ENCODE measurements around the gene SPPL3.
A peak's percentile ranks its signal among the peaks of the same experiment; 100 is the strongest.
"Not testable (repeated sequence)": the region's sequence is repeated elsewhere in the genome, so short reads cannot be mapped to it uniquely, and the experiment has no call there.

Gene SPPL3, protein sequence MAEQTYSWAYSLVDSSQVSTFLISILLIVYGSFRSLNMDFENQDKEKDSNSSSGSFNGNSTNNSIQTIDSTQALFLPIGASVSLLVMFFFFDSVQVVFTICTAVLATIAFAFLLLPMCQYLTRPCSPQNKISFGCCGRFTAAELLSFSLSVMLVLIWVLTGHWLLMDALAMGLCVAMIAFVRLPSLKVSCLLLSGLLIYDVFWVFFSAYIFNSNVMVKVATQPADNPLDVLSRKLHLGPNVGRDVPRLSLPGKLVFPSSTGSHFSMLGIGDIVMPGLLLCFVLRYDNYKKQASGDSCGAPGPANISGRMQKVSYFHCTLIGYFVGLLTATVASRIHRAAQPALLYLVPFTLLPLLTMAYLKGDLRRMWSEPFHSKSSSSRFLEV

DNA sequence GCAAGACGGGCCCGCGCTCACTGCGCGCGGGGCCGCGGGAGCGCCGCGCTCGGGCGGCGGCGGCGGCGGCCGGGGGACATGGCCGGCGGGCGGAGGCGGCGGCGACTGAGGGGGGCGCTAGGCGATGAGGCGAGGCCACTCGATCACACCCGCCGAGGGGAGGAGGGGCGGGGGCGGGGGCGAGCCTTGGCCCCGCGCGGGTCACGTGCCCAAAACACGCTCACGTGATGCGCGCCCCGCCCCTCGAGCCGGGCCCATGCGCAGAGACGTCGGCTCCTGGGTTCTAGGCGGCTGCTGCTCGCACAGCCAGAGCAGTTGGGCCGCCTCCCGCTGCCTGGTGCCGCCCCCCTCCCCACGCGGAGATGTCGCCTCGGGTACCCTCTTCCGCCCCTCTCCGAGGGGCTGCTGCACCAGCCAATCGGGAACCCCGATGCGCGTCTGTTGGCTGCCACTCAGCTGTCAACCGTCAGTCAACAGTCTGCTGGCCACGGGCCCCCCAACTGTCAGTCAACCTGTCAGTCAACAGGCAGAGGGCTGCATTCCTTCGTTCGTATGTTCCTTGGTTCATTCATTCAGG is at the start of gene SPPL3:
Gene SPPL3, minus strand, starts transcription at position 162 of the 577 bp plus-strand sequence. CDS start 491 bp downstream, outside the sequence.
- DNase-seq (ENCODE audit: low spot score): peak; percentile 96

DNA sequence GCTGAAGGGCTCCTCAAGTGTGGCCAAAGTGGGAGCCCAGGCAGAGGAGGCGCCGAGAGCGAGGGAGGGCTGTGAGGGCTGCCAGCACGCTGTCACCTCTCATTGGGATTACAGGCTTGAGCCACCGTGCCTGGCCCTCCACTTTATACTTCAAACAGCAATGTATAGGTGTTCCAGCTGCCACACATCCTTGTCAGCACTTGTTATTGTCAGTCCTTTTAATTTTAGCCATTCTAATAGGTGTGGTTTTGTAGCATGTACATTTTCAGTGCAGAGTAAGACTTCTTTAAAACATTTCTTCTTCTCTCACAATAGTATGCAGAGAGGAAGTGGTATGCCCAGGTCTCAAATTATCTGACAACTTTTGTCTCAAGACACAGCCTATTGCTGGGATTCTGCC is 46.6 kb upstream of the SPPL3 start:
- no peak for DNase-seq (ENCODE audit: low spot score)

DNA sequence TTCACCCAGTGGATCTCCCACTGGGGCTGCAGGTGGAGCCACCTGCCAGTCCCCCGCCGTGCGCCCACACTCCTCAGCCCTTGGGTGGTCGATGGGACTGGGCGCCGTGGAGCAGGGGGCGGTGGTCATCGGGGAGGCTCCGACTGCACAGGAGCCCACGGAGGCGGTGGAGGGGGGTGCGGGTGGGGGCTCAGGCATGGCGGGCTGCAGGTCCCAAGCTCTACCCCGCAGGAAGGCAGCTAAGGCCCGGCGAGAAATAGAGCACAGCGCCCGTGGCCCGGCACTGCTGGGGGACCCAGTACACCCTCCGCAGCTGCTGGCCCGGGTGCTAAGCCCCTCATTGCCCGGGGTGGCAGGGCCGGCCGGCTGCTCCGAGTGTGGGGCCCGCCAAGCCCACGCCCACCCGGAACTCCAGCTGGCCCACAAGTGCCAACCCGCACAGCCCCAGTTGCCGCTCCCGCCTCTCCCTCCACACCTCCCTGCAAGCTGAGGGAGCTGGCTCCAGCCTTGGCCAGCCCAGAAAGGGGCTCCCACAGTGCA is 46.2 kb upstream of the SPPL3 start:
- DNase-seq (ENCODE audit: low spot score): not testable (repeated sequence)

DNA sequence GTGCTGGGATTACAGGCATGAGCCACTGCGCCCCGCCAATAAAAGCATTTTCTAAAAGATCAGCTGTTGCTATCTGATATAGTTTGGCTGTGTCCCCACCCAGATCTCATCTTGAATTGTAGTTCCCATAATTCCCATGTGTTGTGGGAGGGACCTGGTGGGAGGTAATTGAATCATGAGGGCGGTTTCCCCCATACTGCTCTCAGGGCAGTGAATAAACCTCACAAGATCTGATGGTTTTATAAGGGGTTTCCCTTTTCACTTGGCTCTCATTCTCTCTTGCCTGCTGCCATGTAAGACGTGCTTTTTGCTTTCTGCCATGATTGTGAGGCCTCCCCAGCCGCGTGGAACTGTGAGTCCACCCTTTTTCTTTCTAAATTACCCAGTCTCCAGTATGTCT is 41.4 kb upstream of the SPPL3 start:
- DNase-seq (ENCODE audit: low spot score): not testable (repeated sequence)

DNA sequence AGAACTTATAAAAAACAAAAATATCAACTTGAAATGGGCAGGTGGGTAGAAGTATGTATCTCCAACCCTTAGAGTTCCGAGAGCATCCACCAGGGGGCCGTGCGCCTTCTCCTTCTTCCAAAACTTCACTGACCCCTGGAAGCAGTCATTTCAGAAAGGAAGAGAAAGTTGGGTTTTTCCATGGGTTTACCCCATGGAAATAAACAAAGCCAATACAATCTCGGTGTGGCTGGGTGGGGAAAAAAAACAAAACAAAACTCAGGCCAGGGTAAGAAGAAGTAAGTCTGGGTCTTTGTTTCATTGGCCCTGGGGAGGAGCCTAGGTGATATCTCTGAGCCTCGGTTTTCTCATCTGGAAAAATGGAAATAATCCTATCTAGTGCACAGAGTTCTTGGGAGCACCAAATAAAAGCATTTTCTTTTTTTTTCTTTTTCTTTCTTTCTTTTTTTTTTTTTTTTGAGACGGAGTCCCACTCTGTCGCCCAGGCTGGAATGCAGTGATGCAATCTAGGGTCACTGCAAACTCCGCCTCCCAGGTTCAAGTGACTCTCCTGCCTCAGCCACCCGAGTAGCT is 40.6 kb upstream of the SPPL3 start:
- no peak for DNase-seq (ENCODE audit: low spot score)

DNA sequence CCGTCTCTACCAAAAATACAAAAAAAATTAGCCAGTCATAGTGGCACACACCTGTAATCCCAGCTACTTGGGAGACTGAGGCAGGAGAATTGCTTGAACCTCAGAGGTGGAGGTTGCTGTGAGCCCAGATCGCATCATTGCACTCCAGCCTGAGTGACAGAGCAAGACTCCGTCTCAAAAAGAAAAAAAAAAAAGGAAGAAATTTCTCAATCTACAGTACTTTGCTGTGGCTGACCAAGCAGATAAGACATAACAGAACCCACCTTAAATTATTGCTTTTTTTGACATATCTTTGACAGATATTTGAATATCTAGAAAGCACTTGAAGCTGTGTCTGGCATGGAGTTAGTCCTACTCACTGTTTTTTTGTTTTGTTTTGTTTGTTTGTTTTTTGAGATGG is 39.3 kb upstream of the SPPL3 start:
- no peak for DNase-seq (ENCODE audit: low spot score)

DNA sequence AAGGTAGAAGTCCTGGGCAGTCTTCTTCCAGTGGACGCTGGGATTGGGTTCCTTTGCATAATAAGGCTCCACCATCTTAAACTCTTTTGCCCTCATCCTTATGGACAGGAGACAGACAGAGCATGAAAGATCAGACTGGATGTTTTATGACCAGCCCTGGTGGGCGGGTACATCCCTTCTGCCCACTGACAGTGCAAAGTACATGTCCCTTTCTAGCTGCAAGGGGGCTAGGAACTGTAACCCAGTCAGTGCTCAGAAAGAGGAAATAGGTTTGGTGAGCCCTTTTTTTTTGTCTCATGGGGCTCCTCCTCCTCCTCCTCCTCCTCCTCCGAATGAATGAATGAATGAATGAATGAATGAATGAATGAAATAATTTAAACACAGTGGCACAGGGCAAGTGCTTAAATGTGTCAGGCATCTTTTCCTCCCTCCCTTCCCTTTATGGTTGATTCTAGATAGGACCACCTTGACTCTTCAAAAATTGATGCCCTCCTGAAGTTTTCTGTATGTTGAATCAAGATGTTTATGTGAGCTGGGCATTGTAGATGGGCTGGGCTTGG is 37.8 kb upstream of the SPPL3 start:
- DNase-seq (ENCODE audit: low spot score): no peak

DNA sequence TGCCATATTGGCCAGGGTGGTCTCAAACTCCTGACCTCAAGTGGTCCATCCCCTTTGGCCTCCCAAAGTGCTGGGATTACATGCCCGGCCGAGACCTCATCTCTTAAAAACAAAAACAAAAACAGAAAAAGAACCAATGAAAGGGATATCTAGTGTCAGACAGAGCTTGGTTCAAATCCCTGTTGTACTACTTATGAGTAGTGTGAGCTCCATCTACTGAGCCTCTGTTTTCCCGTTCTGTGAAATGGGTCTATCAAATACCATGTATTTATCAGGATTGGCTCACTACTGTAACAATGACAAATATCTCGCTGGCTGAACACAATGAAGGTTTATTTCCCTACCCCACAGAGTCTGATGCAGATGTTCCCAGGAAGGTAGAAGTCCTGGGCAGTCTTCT is 37.3 kb upstream of the SPPL3 start:
- no peak for DNase-seq (ENCODE audit: low spot score)

DNA sequence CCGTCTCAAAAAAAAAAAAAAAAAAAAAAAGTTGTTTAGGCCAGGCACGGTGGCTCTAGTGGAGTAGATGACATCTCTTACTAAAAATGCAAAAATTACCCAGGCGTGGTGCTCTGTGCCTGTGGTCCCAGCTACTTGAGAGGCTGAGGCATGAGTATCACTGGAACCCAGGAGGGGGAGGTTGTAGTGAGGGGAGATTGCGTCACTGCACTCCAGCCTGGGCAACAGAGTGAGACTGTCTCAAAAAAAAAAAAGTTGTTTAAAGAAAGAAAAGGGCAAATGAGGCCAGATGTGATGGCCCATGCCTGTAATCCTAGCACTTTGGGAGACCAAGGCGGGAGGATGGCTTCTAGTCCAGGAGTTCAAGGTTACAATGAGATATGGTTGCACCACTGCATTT is 36.6 kb upstream of the SPPL3 start:
- no peak for DNase-seq (ENCODE audit: low spot score)

DNA sequence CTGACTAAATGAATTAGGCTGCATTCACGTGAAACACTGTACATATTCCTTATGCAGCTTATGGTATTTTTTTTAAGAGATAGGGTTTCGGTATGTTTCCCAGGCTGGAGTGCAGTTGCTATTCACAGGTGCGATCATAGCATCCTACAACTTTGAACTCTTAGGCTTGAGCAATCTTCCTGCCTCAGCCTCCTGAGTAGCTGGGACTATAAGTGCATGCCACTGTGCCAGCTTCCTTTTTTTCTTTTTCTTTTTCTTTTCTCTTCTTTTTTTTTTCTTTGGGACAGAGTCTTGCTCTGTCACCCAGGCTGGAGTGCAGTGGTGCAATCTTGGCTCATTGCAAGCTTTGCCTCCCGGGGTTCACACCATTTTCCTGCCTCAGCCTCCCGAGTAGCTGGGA is 35.8 kb upstream of the SPPL3 start:
- no peak for DNase-seq (ENCODE audit: low spot score)

DNA sequence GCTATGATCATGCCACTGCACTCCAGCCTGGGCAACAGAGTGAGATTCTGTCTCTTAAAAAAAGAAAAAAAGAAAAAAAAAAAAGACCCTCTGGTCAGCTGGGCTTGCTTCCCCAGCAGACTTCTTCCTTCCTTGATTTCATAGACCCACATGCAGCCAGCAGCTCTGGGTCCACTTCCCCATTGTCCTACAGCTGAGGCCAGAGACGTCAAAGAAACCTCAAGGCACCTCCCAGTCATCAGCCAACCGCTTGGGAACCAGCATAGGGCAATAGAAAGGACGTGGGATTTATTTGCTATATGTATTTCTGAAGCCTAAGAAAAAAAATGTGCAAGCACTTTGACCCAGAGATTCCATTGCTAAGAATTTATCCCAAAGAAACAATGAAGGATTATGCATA is 35.4 kb upstream of the SPPL3 start:
- DNase-seq (ENCODE audit: low spot score): no peak

DNA sequence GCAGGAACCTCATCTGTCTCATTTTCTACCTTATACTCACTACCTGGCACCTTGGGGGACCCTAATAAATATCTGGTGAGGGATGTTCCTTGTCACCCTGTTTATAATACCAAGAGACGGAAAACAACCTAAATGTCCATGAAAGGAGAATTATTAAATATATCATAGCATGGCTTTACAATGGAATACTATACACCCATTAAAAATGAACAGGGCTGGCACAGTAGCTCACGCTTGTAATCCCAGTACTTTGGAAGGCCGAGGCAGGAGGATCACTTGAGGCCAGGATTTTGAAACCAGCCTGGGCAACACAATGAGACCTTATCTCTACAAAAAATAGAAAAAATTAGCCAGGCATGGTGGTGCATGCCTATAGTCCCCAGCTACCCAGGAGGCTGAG is 34.3 kb upstream of the SPPL3 start:
- DNase-seq (ENCODE audit: low spot score): no peak

DNA sequence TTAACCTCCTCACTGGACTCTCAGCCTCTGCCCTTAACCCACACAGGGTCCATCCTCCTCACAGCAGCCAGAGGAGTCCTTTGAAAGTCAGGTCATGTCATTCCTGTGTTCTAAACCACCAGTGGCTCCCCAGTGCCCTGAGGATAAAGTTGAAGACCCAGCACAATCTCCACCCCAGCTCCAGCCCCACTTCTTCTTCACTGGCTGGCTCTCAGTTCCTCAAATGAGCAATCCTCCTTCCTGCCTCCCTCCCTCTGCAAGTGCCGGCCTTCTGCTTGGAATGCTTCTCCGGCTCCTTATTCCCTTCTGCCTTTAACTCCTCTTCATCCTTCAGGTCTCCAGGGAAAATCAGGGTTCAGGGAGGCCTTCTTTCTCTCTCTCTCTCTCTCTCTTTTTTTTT is 32.0 kb upstream of the SPPL3 start:
- no peak for DNase-seq (ENCODE audit: low spot score)

DNA sequence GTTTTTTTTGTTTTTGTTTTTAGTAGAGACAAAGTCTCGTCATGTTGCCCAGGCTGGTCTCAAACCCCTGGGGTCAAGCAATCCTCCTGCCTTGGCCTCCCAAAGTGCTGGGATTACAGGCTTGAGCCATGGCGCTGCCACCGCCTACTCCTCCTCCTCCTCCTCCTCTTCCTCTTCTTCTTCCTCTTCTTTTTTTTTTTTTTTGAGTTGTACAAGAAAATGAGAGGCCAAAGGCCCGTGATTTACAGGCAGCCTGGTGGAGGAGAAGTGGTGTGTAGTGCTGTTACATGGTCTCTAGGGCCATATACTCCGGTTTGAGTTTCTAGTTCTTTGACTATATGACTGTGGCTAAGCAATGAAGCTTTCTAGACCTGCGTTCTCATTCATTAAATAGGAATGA is 29.6 kb upstream of the SPPL3 start:
- no peak for DNase-seq (ENCODE audit: low spot score)

DNA sequence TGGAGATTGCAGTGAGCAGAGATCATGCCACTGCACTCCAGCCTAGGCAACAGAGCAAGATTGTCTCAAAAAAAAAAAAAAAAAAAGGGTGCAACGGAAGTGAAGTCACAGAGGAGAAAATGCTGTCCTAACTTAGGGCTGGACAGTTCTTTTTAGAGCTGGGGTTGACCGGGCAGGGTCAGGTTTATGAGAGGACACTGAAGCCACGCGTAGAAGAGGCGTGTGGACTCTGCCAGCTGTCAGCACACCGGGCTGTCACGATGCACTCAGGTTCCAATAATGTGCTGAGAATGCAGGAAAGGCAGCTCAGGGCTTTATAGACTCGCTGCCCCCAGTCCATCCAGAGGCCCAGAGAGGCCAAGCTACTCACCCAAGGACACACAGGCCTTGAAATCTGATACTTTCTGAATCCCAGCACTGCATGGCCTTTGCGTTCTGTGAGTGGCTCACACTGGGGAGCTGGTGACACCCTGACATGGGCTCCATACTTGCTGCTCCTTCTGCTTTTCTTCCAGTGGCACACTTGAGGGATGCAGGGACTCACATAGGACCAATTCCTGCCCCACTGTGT is 28.9 kb upstream of the SPPL3 start:
- no peak for DNase-seq (ENCODE audit: low spot score)

DNA sequence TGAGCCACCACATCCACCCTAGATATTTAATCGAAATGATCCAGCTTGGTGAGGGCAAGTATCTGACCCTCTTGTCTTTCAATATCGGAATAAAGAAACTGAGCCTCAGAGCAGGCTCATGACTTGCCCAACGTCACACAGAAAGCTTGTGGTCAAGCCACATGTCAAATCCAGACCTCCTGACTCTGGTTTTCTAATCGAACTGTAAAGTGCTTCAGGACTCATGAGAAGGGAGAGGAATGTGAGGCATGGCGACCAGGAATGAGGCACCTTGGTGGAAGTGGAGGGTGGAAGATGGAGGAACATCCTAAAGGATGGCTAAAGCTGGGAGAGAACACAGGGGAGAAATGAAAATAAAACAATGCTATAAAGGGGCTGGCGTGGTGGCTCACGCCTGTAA is 27.9 kb upstream of the SPPL3 start:
- DNase-seq (ENCODE audit: low spot score): no peak

DNA sequence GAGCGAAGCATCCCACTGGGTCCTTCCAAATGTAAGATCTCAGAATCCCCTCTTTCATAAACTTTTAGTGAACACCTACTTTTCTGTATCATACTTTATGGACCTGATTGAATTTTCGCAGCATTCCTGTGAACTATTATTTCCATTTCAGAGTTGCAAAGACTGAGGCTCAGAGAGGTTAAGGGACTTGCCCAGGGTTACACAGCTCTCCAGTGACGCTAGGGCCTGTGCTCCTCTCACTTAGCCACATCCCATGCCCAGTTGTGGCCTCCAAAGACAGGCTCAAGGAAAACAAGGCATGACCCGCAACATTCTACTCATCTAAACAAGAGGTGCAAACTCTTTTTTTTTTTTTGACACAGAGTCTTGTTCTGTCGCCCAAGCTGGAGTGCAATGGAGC is 25.9 kb upstream of the SPPL3 start:
- DNase-seq (ENCODE audit: low spot score): no peak

DNA sequence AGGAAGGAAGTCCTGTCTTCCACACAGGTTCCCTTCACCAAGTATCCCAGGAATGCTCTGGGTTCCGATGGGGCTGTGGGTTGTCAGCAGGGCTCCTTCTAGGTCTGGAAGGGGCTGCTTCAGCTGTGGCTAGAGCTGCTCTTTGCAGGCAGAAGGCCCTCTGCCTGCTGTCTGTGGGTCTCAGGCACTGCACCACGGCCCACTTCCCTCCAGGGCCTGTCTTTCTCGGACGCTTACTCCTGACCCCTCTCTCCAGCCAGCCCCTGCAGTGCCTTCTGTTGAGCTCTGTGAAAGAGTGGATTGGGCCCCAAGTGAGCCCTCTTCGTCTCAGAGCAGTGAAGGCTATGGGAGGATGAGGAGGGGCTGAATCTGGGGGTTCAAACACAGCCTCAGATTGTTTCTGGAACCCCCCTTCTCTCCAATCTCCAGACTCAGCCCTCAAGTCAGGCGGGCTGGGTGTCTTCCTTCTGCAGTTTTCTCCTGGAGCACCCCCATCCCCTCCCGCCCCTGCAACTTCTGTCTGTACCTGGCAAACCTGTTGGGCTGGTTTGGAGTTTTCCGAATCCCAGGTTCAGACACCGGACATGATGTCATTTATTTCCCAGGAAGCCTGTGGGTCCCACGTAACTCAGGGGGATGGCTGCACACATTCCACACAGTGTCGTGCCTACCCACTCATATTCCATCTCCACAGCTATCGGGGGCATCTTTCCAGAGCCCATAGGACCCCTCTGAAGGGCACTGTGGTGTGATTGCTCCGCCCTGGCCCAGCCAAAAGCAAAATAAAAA is 24.9 kb upstream of the SPPL3 start:
- no peak for DNase-seq (ENCODE audit: low spot score)

DNA sequence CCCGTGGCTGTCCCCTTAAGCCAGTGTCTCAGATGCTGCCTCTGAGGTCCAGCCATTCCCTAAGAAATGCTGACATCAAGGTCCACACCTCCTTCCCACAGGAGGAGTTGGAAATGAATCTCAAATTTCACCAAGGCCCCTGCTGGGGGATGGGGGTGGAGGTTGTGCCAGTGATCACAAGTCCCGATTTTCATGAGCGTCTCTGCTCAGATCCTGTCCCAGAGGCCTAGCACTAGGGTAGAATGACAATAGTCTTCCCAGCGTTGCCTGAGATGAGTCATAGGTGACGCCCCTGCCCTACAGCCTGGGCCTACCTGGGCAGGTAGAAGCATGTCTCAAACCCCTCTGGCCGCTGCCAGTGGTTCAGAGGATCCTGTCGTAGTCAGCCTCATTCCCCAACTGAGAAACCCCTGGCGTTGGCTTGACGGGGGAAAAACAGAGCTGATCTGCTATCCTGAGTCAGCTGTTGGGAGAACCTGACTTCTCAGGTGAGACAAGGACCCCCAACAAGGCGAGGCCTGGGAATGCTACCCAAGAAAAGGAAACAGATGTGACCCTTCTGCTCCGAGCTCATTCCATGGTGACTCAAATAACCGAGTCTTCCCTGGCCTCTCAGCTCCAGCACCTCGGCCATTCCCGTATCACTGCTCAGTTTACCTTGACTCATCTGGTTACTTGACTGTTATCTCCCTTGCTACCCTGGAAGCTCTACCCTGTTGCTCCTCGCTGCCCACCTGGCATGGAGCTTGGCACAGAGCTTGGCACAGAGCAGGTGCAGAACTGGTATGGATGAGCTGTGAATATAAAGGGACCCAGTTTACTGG is 21.8 kb upstream of the SPPL3 start:
- no peak for DNase-seq (ENCODE audit: low spot score)

DNA sequence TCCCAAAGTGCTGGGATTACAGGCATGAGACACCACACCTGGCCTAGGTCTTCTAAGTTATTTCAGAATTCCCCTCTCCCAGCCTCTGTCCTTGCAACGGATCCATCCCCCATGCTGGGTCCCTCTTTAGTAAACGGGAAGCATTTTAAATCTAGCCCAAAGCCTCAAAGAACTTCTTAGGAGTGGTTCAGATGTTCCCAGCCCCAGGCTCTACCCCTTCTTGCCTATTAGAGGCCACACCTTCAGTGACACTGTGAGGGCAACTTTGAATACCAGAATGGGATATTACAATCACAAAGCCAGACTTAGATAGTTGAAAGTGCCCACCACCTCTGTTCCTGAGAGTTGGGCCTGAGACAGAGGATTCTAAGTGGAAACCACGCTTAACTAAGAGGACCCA is 18.1 kb upstream of the SPPL3 start:
- DNase-seq (ENCODE audit: low spot score): no peak

DNA sequence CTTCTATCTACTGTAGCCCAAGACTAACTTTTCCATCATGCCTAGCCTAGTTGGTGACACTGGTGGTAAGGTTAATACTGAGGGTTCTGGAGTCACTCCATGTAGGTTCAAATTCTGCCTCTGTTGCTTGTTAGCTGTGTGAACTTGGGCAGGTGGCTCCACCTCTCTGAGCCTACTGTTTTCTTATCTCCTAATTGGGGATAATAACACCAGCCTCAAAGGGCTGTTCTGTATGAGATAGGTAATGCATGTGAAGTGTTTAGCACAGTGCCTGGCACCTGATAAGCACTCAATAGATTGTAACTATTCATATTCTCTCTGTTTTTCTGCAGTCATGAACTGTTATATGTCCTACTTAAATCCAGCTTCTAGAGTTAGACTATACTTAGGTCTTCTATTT is 17.5 kb upstream of the SPPL3 start:
- no peak for DNase-seq (ENCODE audit: low spot score)

All from left forelimb (tissue), 1 donor.